HepG2 (cell line): Measurements from ENCODE around the gene LRRC39. TPM values are rescaled to one million over a fixed set of nuclear protein-coding genes. Genes with fewer than 3 reads are reported as not detected.

Source experiments
- AGO1 ChIP-seq: fragments of 200-400 bp; formaldehyde crosslinking; IDR thresholded peaks from 2 replicates; pipeline ENCODE4 v1.6.1; 2017; ENCODE audit warnings: mild to moderate bottlenecking, low read depth, low read length, moderate library complexity; ENCODE audit not compliant: poor library complexity, severe bottlenecking
- ATF6 ChIP-seq: sonication (generic); formaldehyde crosslinking; conservative IDR thresholded peaks from 2 replicates; pipeline ENCODE4 v1.4.0; 2020; ENCODE audit warnings: missing genetic modification reagents
- HOXA5 ChIP-seq: sonication (generic); formaldehyde crosslinking; IDR thresholded peaks from 2 replicates; pipeline ENCODE4 v1.4.0; 2020; ENCODE audit warnings: missing genetic modification reagents
- MED1 ChIP-seq: sonication (generic); formaldehyde crosslinking; IDR thresholded peaks from 2 replicates; pipeline ENCODE4 v1.4.0; 2020; ENCODE audit warnings: missing genetic modification reagents
- NFYC ChIP-seq: IDR thresholded peaks from 2 replicates; pipeline ENCODE4 v1.6.1; 2016; ENCODE audit warnings: missing genetic modification reagents, missing compliant biosample characterization
- NONO ChIP-seq, 2 experiments: fragments of 450-650 bp in 1 of 2; sonication (generic) in 1 of 2; formaldehyde crosslinking in 1 of 2; IDR thresholded peaks in 1 of 2; conservative IDR thresholded peaks in 1 of 2; 2 replicates each; pipeline versions ENCODE4 v1.6.1 to v1.8.0; 2017 to 2022; ENCODE audit warnings: mild to moderate bottlenecking in 1 of 2, missing genetic modification reagents in 1 of 2, moderate library complexity in 1 of 2
- POLR2A ChIP-seq, 2 experiments: IDR thresholded peaks; 2 replicates each; pipeline ENCODE4 v1.6.1; 2011; ENCODE audit warnings: low read depth in 2 of 2, low read length in 2 of 2, mild to moderate bottlenecking in 1 of 2, moderate library complexity in 1 of 2; ENCODE audit not compliant: insufficient read depth in 1 of 2
- PRDM15 ChIP-seq: sonication (generic); formaldehyde crosslinking; IDR thresholded peaks from 2 replicates; pipeline ENCODE4 v1.4.0; 2020; ENCODE audit warnings: missing genetic modification reagents
- PRPF4 ChIP-seq: fragments of 200-400 bp; formaldehyde crosslinking; IDR thresholded peaks from 2 replicates; pipeline ENCODE4 v1.6.1; 2016; ENCODE audit warnings: low read length, low read depth; ENCODE audit not compliant: poor library complexity, severe bottlenecking
- RFX3 ChIP-seq: IDR thresholded peaks from 2 replicates; pipeline ENCODE4 v1.6.1; 2016; ENCODE audit warnings: missing biosample characterization, missing genetic modification reagents
- SOX13 ChIP-seq, 3 experiments: fragments of 450-650 bp in 1 of 3; sonication (generic) in 1 of 3; formaldehyde crosslinking in 1 of 3; IDR thresholded peaks in 2 of 3; conservative IDR thresholded peaks in 1 of 3; 2 replicates each; pipeline versions ENCODE4 v1.5.0 to v1.6.1; 2016 to 2020; ENCODE audit warnings: antibody characterized with exemption in 1 of 3, mild to moderate bottlenecking in 1 of 3, missing compliant biosample characterization in 1 of 3, missing genetic modification reagents in 1 of 3, moderate library complexity in 1 of 3
- ZHX2 ChIP-seq, 2 experiments: sonication (generic) in 1 of 2; formaldehyde crosslinking in 1 of 2; IDR thresholded peaks; 2 replicates each; pipeline versions ENCODE4 v1.6.1 to v1.9.0; 2014 to 2022; ENCODE audit warnings: antibody characterized with exemption in 1 of 2, borderline replicate concordance in 1 of 2, inconsistent platforms in 1 of 2, low read depth in 1 of 2, missing genetic modification reagents in 1 of 2
- ZNF569 ChIP-seq: sonication (generic); formaldehyde crosslinking; IDR thresholded peaks from 2 replicates; pipeline ENCODE4 v1.5.0; 2020; ENCODE audit warnings: mild to moderate bottlenecking, missing genetic modification reagents, moderate library complexity, borderline replicate concordance
- ZNF792 ChIP-seq: IDR thresholded peaks from 2 replicates; pipeline ENCODE4 v1.6.1; 2016
- polyA plus RNA-seq, 8 experiments: library from polyadenylated mRNA; depleted of rRNA in 3 of 8; stranded (reverse) in 7 of 8; unstranded in 1 of 8; fragments of >200 nt; fragmentation: Illumina TruSeq in 4 of 8; extraction: Trizol in 4 of 8; gene quantifications; 2 replicates each; pipeline versions ENCODE4 v1.2.1 to v1.2.3, GENCODE V29; 2011 to 2016; ENCODE audit warnings: low read depth in 4 of 8, missing spikeins in 1 of 8, mixed read lengths in 1 of 8; ENCODE audit not compliant: insufficient read depth in 1 of 8
- total RNA-seq, 5 experiments: library from RNA; depleted of rRNA; stranded (reverse); fragments of >200 nt; fragmentation: Illumina TruSeq; extraction: Trizol; gene quantifications; 2 replicates each; pipeline ENCODE4 v1.2.3, GENCODE V29; 2016; ENCODE audit warnings: low read depth in 1 of 5

Gene LRRC39
- total and polyA plus RNA-seq, 2 of the 13 experiments (the other 11 are each of a cell fraction or from before 2014, with no cell fraction given): 0.07 to 0.32 TPM

- TF ChIP-seq PRDM15 (CRISPR knock-in tag): peak; percentile 49; the same call in 1 of the 2 replicates
- peak; percentile 88 for TF ChIP-seq HOXA5 (CRISPR knock-in tag)
- TF ChIP-seq POLR2A (IDR thresholded peaks at IDR 0.05; ENCODE audit: insufficient read depth in 1 of 2, low read depth in 2 of 2, low read length in 2 of 2): peak in 1 of 2 experiments; percentile 62; a peak in 2 of 4 replicates
- no peak for TF ChIP-seq SOX13 (IDR thresholded peaks at IDR 0.05)
- TF ChIP-seq SOX13 (CRISPR knock-in tag; conservative IDR thresholded peaks at IDR 0.05 in 1 of 2, IDR thresholded peaks at IDR 0.05 in 1 of 2): no peak; a peak in 1 of 4 replicates
- TF ChIP-seq NFYC (CRISPR knock-in tag): peak; percentile 31; the same call in 1 of the 2 replicates
- TF ChIP-seq RFX3 (CRISPR knock-in tag): no peak
- 0 out of 2 replicates have a peak, but pooled peaks have one; percentile 33 for TF ChIP-seq ATF6 (CRISPR knock-in tag)
- TF ChIP-seq ZHX2 (IDR thresholded peaks at IDR 0.05; ENCODE audit: low read depth): peak; percentile 95
- TF ChIP-seq ZHX2 (CRISPR knock-in tag; IDR thresholded peaks at IDR 0.05; ENCODE audit: borderline replicate concordance): 0 out of 2 replicates have a peak, but pooled peaks have one; percentile 35
- TF ChIP-seq PRPF4: no peak
- peak; percentile 79; the same call in 1 of the 2 replicates for TF ChIP-seq ZNF792 (CRISPR knock-in tag)
- 0 out of 2 replicates have a peak, but pooled peaks have one; percentile 51 for TF ChIP-seq ZNF569 (CRISPR knock-in tag)
- TF ChIP-seq MED1 (CRISPR knock-in tag): peak; percentile 72
- TF ChIP-seq AGO1: peak; percentile 48
- no peak for TF ChIP-seq NONO (IDR thresholded peaks at IDR 0.05)
- 0 out of 2 replicates have a peak, but pooled peaks have one; percentile 60 for TF ChIP-seq NONO (CRISPR knock-in tag; conservative IDR thresholded peaks at IDR 0.05)
Observed at GRCh38 chr1:100132566-100133477, 45.2 kb downstream of the LRRC39 start, which contains the start of the genes SASS6 and TRMT13 (continued).
